Trophoblast cell (in vitro differentiated cells and primary cell): ENCODE results near the gene SUSD2.

Experiments
- DNase-seq, 2 donors: peaks; one replicate each; pipeline ENCODE4 v3.0.0-alpha.2; 2016
- H2AFZ ChIP-seq: 2 replicates; pipeline ENCODE4 v1.6.1; 2013; ENCODE audit warnings: low read length, moderate library complexity, mild to moderate bottlenecking; ENCODE audit not compliant: insufficient read depth, poor library complexity
- H2AK5ac ChIP-seq: 2 replicates; pipeline ENCODE4 v1.6.1; 2013; ENCODE audit warnings: mild to moderate bottlenecking, low read length
- H2BK120ac ChIP-seq: 2 replicates; pipeline ENCODE4 v1.6.1; 2013; ENCODE audit warnings: low read length, mild to moderate bottlenecking, moderate library complexity; ENCODE audit not compliant: insufficient read depth, poor library complexity
- H2BK12ac ChIP-seq: 2 replicates; pipeline ENCODE4 v1.6.1; 2013; ENCODE audit warnings: mild to moderate bottlenecking, low read length, moderate library complexity
- H2BK5ac ChIP-seq: 2 replicates; pipeline ENCODE4 v1.6.1; 2013; ENCODE audit warnings: low read length, low read depth, moderate library complexity, mild to moderate bottlenecking; ENCODE audit not compliant: poor library complexity
- H3K14ac ChIP-seq: 2 replicates; pipeline ENCODE4 v1.6.1; 2013; ENCODE audit warnings: mild to moderate bottlenecking, low read length
- H3K18ac ChIP-seq: 2 replicates; pipeline ENCODE4 v1.6.1; 2013; ENCODE audit warnings: mild to moderate bottlenecking, low read length
- H3K23ac ChIP-seq: 2 replicates; pipeline ENCODE4 v1.6.1; 2013; ENCODE audit warnings: low read length
- H3K27ac ChIP-seq: 2 replicates; pipeline ENCODE4 v1.5.1; 2013; ENCODE audit warnings: low read depth, mild to moderate bottlenecking, inconsistent platforms, low read length, moderate library complexity
- H3K27me3 ChIP-seq: 2 replicates; pipeline ENCODE4 v1.6.1; 2013; ENCODE audit warnings: inconsistent platforms, mild to moderate bottlenecking, low read length, moderate library complexity; ENCODE audit not compliant: insufficient read depth
- H3K36me3 ChIP-seq, 2 experiments: 1 replicate in 1 of 2; 2 replicates in 1 of 2; pipeline ENCODE4 v1.6.1; 2013; ENCODE audit warnings: low read length in 2 of 2, mild to moderate bottlenecking in 2 of 2, moderate library complexity in 1 of 2; ENCODE audit not compliant: insufficient read depth in 2 of 2, control insufficient read depth in 1 of 2
- H3K4ac ChIP-seq: 2 replicates; pipeline ENCODE4 v1.6.1; 2013; ENCODE audit warnings: low read depth, mild to moderate bottlenecking, low read length, moderate library complexity
- H3K4me1 ChIP-seq, 2 experiments: 1 replicate in 1 of 2; 2 replicates in 1 of 2; pipeline ENCODE4 v1.6.1; 2013; ENCODE audit warnings: low read length in 2 of 2, mild to moderate bottlenecking in 2 of 2, moderate library complexity in 1 of 2; ENCODE audit not compliant: insufficient read depth in 2 of 2, control insufficient read depth in 1 of 2
- H3K4me2 ChIP-seq: 2 replicates; pipeline ENCODE4 v1.6.1; 2013; ENCODE audit warnings: inconsistent platforms, mild to moderate bottlenecking, low read length, moderate library complexity
- H3K4me3 ChIP-seq: 2 replicates; pipeline ENCODE4 v1.5.1; 2013; ENCODE audit warnings: mild to moderate bottlenecking, low read depth, low read length, inconsistent platforms
- H3K79me1 ChIP-seq: one replicate; pipeline ENCODE4 v1.6.1; 2013; ENCODE audit warnings: low read length
- H3K79me2 ChIP-seq: 2 replicates; pipeline ENCODE4 v1.6.1; 2013; ENCODE audit warnings: low read length, mild to moderate bottlenecking; ENCODE audit not compliant: control insufficient read depth, insufficient read depth, poor library complexity
- H3K9ac ChIP-seq: 2 replicates; pipeline ENCODE4 v1.6.1; 2013; ENCODE audit warnings: mild to moderate bottlenecking, low read length
- H3K9me3 ChIP-seq: 2 replicates; pipeline ENCODE4 v1.6.1; 2013; ENCODE audit warnings: low read depth, mild to moderate bottlenecking, control low read depth, inconsistent platforms, low read length; ENCODE audit not compliant: insufficient read depth
- H4K12ac ChIP-seq: 2 replicates; pipeline ENCODE4 v1.6.1; 2013; ENCODE audit warnings: low read depth, mild to moderate bottlenecking, low read length, moderate library complexity
- H4K8ac ChIP-seq: 2 replicates; pipeline ENCODE4 v1.6.1; 2013; ENCODE audit warnings: low read depth, mild to moderate bottlenecking, low read length, moderate library complexity
- H4K91ac ChIP-seq: one replicate; pipeline ENCODE4 v1.6.1; 2013; ENCODE audit warnings: low read depth, mild to moderate bottlenecking, low read length, moderate library complexity
- WGBS: extraction: QIAGEN DNeasy Blood & Tissue Kit; methylation state at CpG from one replicate; pipeline ENCODE4 v1.1.7; 2013; ENCODE audit warnings: missing lambda C conversion rate; ENCODE audit not compliant: insufficient read length, insufficient coverage; ENCODE audit errors: extremely low coverage; 5-methylcytosine and 5-hydroxymethylcytosine counted together

The SUSD2 gene

GRCh38 chr22:24142241-24142640, 39.0 kb upstream of the SUSD2 start:
- peak; percentile 71 to 72 for DNase-seq
- Histone ChIP-seq H3K4me1 (peaks cover 22 to 37% of the 10 kb centered on the region in 2 experiments), H3K23ac (no peak overlapping the region), H3K9ac (no peak overlapping the region), H3K79me2 (peaks cover 2% of the 10 kb centered on the region), H2AFZ (no peak overlapping the region), H3K9me3 (peaks cover 2% of the 10 kb centered on the region), H3K27ac (peak overlapping the region; percentile 52), H3K4me2 (no peak overlapping the region), H3K79me1 (peaks cover 26% of the 10 kb centered on the region), H3K4ac (no peak overlapping the region), H3K4me3 (no peak overlapping the region), H2BK120ac (peak overlapping the region; percentile 44), H4K8ac (no peak overlapping the region), H2BK5ac (no peak overlapping the region), H3K36me3 (peaks cover 0 to 5% of the 10 kb centered on the region in 2 experiments), H2BK12ac (no peak overlapping the region), H3K18ac (peak overlapping the region; percentile 15), H2AK5ac (no peak overlapping the region), H4K91ac (peak overlapping the region; percentile 56), H4K12ac (no peak overlapping the region), H3K14ac (peak overlapping the region; percentile 38), H3K27me3 (no peaks in the 10 kb centered on the region)
- WGBS = no CpG with 5 or more reads among the region's 2 CpGs

- H3K18ac ChIP-seq = peak overlapping the region; percentile 11
- H4K8ac ChIP-seq = no peak overlapping the region
- H2AFZ ChIP-seq = no peak overlapping the region
- H3K79me1 ChIP-seq = peaks cover 23% of the 10 kb centered on the region
- DNase-seq = no peak
- H3K23ac ChIP-seq = no peak overlapping the region
- H2BK5ac ChIP-seq = peak overlapping the region; percentile 5
- peaks cover 0 to 6% of the 10 kb centered on the region in 2 experiments for H3K36me3 ChIP-seq
- WGBS = no CpG with 5 or more reads among the region's 3 CpGs
- no peak overlapping the region for H2BK120ac ChIP-seq
- peak overlapping the region; percentile 52 for H3K27ac ChIP-seq
- no peak overlapping the region for H3K4ac ChIP-seq
- H3K4me1 ChIP-seq = peaks cover 20 to 38% of the 10 kb centered on the region in 2 experiments
- no peak overlapping the region for H3K4me2 ChIP-seq
- H3K9me3 ChIP-seq = peaks cover 2% of the 10 kb centered on the region
- no peaks in the 10 kb centered on the region for H3K27me3 ChIP-seq
- peaks cover 2% of the 10 kb centered on the region for H3K79me2 ChIP-seq
- H3K14ac ChIP-seq = peak overlapping the region; percentile 10
- peak overlapping the region; percentile 8 for H2BK12ac ChIP-seq
- H2AK5ac ChIP-seq = no peak overlapping the region
- no peak overlapping the region for H3K4me3 ChIP-seq
- no peak overlapping the region for H3K9ac ChIP-seq
- no peak overlapping the region for H4K12ac ChIP-seq
- H4K91ac ChIP-seq = peak overlapping the region; percentile 23
These were observed 38.5 kb upstream of the SUSD2 start for GRCh38 chr22:24142831-24143230.

GRCh38 chr22:24144056-24144777, 37.1 kb upstream of the SUSD2 start:
- no peak overlapping the region for H2AFZ ChIP-seq

GRCh38 chr22:24144778-24145085, 36.6 kb upstream of the SUSD2 start:
- Histone ChIP-seq H3K79me1 (peaks cover 16% of the 10 kb centered on the region), H2AFZ (no peak overlapping the region), H3K9me3 (peaks cover 2% of the 10 kb centered on the region), H3K27me3 (no peaks in the 10 kb centered on the region), H3K79me2 (peaks cover 2% of the 10 kb centered on the region), H2BK5ac (no peak overlapping the region), H3K4me3 (no peak overlapping the region), H4K91ac (no peak overlapping the region), H2BK12ac (no peak overlapping the region), H3K4ac (no peak overlapping the region), H3K4me2 (no peak overlapping the region), H3K23ac (no peak overlapping the region), H4K12ac (no peak overlapping the region), H3K27ac (no peak overlapping the region), H3K36me3 (peaks cover 6 to 11% of the 10 kb centered on the region in 2 experiments), H3K14ac (no peak overlapping the region), H2BK120ac (no peak overlapping the region), H4K8ac (no peak overlapping the region), H3K4me1 (peaks cover 14 to 29% of the 10 kb centered on the region in 2 experiments), H3K18ac (no peak overlapping the region), H3K9ac (no peak overlapping the region), H2AK5ac (no peak overlapping the region)
- WGBS = no CpG with 5 or more reads among the region's 2 CpGs
- DNase-seq = no peak

More at GRCh38 chr22:24144056-24144777, 37.1 kb upstream of the SUSD2 start:
- H3K14ac ChIP-seq = no peak overlapping the region
- H3K18ac ChIP-seq = no peak overlapping the region
- H3K4me1 ChIP-seq = peaks cover 16 to 31% of the 10 kb centered on the region in 2 experiments
- peak overlapping the region; percentile 10 for H4K91ac ChIP-seq
- WGBS = no CpG with 5 or more reads among the region's 1 CpG
- peaks cover 2% of the 10 kb centered on the region for H3K79me2 ChIP-seq
- H3K4me3 ChIP-seq = no peak overlapping the region
- peaks cover 2% of the 10 kb centered on the region for H3K9me3 ChIP-seq
- H3K79me1 ChIP-seq = peaks cover 18% of the 10 kb centered on the region
- no peak overlapping the region for H2BK5ac ChIP-seq
- H3K27me3 ChIP-seq = no peaks in the 10 kb centered on the region
- H3K9ac ChIP-seq = no peak overlapping the region
- H3K27ac ChIP-seq = no peak overlapping the region
- peaks cover 3 to 10% of the 10 kb centered on the region in 2 experiments for H3K36me3 ChIP-seq
- H2AK5ac ChIP-seq = no peak overlapping the region
- no peak overlapping the region for H3K4me2 ChIP-seq
- no peak overlapping the region for H3K4ac ChIP-seq
- H2BK12ac ChIP-seq = no peak overlapping the region
- H3K23ac ChIP-seq = no peak overlapping the region
- no peak overlapping the region for H2BK120ac ChIP-seq
- H4K12ac ChIP-seq = no peak overlapping the region
- H4K8ac ChIP-seq = no peak overlapping the region
- DNase-seq = no peak
